SH-SY5Y (cell line): ENCODE measurements around the gene IRF2BPL.

Experiments used
- GATA2 ChIP-seq: IDR thresholded peaks from 2 replicates; pipeline ENCODE4 v1.6.1; 2011; ENCODE audit warnings: mild to moderate bottlenecking, low read depth, low read length
- GATA3 ChIP-seq: IDR thresholded peaks from 2 replicates; pipeline ENCODE4 v1.6.1; 2011; ENCODE audit warnings: low read depth, mild to moderate bottlenecking, low read length, moderate library complexity

The IRF2BPL gene

DNA sequence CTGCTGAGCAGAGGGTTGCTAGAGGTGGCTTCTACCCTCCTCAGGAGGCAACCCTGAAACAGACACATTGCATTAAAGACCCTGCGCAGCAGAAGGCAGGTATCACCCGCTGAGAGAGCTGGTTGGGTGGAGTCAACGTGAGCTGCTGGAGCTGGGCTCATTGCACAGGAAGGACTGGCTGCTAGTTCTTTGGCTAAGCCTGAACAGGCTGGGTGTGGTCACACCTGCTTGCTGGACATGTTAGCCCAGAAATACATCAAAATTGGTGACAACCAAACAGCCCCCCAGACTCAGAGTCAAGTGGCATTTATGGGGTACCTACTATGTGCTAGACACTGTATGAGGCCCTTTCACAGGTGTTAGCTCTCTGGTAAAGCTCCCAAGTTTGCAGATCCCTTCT lies 33.8 kb upstream of the IRF2BPL start:
- no peak for TF ChIP-seq GATA2
- TF ChIP-seq GATA3, result no peak

DNA sequence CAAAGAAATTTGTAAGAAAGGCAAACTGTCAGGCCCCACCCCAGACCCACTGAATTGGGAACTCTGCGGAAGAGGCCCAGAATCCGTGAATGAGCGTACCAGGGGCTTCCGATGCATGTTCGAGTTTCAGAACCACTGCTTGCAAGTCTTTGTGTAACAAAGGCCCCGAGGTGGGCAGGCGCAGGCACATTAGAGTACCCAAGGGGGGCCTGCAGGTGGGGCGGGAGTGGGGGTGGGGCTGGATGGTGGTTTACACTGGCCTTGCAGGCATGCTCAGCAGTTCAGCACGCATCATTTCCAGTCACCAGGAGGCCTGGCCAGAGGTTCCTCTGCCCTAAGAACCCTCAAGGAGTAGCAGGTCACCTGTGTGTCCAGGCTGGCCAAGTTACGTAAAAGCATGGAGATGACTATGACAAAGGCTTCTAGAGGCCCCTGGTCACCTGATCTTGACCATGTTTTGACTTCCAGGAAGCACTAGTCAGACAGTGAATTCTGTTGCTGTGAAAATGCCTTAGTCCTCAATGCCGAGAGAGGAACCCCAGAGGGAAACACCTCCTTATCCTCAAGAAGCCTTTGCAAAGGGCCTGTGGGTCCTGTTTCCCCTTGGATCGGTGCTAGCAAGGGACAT lies 33.2 kb upstream of the IRF2BPL start:
- TF ChIP-seq GATA3 (no peak), GATA2 (no peak)

DNA sequence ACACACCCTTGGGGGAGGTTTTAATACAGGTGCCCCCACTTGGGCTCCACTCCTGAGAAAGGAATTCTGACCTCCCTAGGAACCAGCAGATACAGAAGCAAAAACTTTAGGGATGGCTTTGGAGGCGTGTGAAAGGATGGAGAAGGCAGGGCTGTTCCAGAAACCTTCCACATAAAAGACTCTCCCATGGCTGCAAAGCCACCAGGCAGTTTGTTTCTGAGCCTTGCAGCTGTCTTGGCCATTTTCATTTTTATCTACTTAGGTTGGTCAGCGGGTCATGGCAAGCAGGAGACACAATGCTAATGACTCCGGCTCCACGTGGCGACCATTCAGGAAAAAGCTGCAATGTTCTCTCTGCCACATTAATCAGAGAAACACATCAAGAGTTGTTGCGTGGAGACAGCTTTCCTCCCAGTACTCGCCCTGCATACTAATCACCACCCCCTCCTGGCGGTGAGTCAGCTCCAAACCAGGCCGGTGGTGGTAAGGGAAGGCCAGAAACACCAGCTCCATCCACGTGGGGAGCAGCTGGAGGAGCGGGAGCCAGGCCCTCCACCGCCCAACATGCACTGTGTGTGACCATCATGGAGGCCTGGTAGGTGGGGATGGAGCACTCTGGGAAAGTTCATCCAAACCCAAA lies 30.9 kb upstream of the IRF2BPL start:
- TF ChIP-seq GATA3 (no peak), GATA2 (no peak)

DNA sequence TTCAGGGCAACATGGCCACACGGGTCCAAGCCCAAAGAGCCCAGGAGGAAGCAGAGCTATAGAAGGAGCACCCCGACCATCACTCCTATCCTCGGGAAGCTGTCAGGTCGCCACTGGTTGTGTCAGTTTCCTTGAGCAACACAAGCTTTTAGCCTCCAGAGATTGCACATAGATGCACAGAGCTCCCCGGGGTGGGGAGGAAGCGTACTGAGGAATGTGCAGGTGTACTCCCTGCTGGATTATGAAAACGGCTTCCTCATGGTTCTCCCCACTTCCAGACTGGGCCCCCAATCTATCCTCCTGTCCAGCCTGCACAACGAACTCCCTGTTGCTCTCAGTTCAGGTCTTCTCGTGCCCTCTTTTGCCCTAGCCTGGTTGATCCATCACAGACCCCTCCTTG lies 30.3 kb upstream of the IRF2BPL start:
- TF ChIP-seq GATA3 (no peak), GATA2 (no peak)

DNA sequence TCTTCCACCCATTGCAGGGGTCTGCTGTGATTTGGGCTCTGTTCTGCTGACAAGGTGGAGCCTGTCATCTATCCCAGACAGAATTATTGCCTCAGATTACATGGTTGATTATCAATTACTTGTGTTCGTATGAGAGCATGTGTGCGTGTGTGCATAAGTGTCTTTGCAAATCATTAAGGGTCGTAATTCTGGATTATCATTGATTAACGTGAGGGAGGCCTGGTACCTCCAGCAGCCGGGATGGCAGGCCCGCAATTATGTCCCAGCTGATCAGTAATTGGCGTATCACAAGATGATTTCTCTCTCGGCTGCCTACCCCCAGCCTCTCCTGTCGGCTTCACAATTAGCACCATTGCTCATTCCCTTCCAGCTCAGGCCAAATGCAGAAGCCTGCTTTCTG lies 29.6 kb upstream of the IRF2BPL start:
- TF ChIP-seq GATA3 (no peak), GATA2 (peak; percentile 68)

DNA sequence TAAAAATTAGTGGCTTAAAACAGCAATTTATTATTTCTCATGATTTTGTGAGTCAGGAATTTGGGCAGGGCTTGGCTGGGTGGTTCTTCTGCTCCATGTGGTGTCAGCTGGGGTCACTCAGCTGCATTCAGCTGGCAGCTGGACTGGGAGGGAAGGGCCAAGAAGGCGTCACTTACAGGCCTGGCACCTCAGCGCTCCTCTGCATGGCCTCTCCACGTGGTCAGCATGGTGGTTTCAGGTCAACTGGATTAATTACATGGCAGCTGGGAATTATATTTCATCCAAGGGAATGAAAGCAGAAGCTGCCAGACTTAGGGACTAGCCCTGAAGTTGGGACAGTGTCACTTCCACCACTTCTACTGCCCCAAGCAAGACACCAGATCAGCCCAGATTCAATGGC lies 27.5 kb upstream of the IRF2BPL start:
- no peak for TF ChIP-seq GATA2
- no peak for TF ChIP-seq GATA3

DNA sequence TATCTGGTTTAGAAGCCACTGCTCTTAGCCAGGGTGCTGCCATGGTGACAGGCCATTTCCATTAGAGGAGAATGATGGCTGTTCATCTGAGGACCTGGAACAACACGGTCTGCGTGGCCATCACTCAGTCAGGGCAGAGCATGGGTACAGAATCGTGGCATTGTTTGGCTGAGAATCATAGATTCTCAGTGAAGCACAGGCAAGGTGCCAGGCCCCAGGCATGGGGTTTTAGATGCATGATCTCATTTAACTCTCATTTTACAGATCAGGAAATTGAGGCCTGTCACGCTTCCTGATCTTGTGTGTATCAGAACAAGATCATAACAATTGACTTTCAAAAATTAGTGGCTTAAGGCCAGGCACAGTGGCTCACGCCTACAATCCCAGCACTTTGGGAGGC lies 26.8 kb upstream of the IRF2BPL start:
- TF ChIP-seq GATA2 (no peak), GATA3 (no peak)

DNA sequence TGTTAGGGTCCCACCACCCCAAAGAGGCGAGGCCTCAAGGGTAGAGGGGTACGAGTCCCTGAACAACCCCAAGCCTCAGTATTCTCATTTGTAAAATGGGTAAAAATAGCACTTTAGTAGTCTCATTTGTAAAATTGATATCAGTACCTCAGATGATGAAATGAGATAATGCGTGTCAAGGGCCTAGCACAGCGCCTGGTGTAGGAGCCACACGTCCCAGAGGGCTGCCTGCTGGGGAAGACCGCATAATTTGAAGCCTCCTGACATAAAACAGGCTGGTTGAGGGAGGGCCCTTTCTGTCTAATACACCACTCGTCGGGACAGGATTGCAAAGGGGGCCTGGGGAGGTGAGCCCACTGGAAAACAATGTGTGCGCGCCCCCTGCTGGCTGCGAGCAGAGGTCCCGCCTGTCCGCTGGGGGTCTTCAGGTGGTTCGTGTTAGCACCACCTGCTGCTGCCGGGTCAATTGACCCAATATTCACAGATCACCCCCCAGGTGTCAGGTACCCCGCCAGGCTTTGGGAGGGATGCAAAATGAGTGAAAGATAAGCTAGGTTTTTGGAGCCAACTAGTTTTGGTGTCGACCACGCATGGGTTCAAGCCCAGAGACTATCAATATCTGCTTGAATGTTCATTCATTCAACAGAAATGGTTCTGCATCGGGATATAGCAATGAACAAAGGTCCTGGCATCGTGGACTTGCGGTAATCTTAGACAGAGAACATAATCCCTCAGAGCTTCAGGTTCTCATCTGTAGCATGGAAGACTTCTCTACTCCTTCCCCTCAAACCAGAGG lies 24.7 kb upstream of the IRF2BPL start:
- TF ChIP-seq GATA3 (no peak), GATA2 (peak; percentile 81)

DNA sequence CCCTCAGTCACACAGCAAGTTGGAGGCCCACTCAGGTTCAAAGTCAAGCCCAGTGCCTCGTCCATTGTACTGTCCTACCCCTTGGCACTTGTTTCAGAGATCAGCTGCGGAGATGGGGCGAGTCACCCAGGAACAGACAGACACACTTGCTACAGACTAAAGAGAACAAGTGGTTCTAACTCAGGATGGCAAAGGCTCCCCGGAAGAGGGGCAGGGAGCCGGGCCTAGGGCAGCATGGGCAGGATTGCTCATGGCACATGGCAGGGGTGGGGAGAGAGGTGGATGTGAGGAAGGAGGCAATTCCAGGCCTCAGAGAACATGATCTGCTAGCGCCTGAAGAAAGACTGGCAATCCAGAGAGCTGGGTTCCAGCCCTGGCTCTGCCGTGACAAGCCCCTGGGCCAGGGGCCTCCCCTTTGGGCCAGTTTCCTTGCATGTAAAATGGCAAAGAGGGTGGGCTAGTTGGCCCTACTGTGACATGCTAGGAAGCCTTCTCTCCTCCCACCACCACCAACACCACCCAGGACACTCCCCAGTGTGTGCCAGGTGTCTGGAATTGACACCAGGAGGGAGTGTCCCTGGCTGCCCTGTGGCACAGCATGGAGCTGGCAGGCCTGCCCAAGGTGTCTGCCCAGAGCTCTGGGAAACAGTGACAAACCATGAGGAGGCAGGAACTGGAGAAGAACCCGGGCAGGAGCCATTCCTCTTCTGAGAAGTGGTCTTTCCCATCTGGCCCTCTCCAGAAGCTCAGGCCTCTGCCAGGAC lies 24.0 kb upstream of the IRF2BPL start:
- TF ChIP-seq GATA2 (no peak), GATA3 (no peak)

DNA sequence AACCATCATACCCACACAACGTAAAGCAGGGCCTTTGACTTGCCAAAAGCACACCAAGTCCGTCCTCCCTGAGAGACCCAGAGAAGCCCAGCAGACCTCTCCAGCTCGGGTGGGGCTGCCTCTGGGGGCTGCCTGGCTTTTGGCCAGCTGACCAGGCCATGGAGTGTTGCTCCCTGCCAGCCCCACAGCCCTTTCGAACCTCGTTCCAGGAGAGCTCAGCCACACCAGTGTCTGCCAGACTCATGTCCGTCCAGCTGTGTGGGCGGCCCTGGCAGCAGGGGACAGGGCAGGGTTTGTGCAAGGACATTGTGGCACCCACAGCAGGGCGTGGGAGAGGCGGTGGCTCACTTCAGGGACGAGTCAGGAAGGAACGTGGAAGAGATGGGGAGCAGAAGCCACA lies 22.6 kb upstream of the IRF2BPL start:
- TF ChIP-seq GATA2, result no peak
- no peak for TF ChIP-seq GATA3

DNA sequence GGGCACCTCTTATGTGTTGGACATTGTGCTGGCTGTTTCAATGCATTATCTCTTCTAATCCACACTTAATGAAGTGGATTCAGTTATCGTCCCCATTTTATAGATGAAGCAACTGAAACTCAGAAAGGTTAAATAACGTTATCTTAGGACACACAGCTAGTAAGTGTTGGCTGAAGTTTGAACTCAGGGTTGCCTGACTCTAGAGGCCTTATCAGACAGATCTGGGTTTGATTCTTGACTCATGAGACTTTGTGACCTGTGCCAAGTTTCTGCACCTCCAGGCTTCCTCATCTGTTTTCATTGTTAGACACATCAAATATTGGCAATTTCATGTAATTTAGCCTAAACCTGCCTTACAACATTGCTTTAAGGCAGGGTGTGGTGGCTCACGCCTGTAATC lies 18.2 kb upstream of the IRF2BPL start:
- TF ChIP-seq GATA2 (no peak; the same call in 1 of the 2 replicates), GATA3 (no peak)

DNA sequence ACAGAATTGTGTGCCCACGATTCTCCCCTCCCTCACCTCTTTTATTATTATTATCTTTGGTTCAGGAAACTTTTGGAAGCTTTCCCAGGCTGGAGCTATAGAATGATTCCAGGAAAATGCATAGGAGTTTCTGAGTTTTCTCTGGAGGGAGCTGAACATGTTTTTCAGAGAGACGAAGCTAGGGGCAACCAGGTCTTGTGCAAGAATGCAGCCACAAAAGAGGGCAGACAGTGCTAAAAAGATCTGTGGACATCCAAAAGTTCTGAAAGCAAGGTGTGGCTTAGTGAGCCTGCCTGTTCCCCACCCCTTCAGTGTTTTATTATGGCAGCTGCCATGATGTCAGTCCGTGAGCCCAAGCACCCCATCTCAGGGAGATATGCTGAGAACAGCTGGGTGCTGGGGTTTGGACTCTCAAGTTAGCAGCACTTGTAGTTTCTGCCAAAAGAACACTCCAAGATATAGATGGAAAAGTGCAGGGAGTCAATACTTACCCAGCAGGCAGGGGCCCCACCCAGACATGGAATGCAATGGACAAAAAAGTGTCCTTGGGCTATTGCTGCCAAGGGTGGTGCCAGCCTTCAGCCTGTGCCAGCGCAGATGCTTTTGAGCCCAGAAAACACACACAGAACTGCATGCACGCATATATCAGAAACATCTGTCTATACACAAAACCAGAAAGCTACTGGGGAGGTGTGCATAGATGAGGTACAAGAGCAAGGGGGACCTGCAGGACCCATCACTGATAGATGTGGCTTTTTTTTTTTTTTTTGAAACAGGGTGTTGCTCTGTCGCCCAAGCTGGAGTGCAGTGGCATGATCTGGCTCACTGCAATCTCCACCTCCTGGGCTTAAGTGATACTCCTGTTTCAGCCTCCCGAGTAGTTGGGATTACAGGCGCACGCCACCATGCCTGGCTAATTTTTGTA lies 17.0 kb upstream of the IRF2BPL start:
- TF ChIP-seq GATA2, result no peak
- no peak for TF ChIP-seq GATA3

DNA sequence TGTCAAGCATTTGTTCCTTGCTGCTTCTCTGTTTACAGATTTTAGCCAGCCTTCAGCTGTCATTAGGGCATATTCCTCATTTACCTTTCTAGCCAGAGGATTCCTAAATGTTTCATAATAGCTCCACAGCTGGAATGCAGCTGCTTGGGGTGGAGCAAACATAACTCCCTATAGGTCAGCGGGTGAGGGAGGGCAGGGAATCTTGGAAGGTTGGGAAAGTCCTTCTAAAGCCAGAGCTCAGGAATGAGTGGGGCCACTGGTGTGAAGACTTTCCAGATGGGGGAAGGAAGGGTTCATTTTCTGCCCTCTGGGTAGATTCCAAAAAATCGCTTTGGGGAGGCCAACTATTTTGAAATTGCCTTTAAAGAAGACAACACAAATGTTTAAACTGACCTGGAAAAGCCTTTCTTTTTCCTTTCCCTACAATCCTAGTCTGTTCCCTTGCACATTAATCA lies 16.3 kb upstream of the IRF2BPL start:
- TF ChIP-seq GATA2 (no peak), GATA3 (no peak)
